ENCODE results near the gene DNAH8. TPM values are rescaled to one million over a fixed set of nuclear protein-coding genes. Genes with fewer than 3 reads are reported as not detected.

Gene DNAH8
- polyA plus RNA-seq, 1 of the 3 experiments (the other 2 are of a cell fraction), result not detected

- Histone ChIP-seq H3K4me1 (ENCODE audit: control insufficient read depth in 1 of 2, insufficient read depth in 2 of 2, low read depth in 1 of 2, low read length in 1 of 2) (no peaks in the 10 kb centered on the region), H2AFZ (ENCODE audit: low read depth) (no peak overlapping the region), H3K27ac (ENCODE audit: low read depth in 2 of 2, low read length in 1 of 2) (no peak overlapping the region), H4K20me1 (ENCODE audit: insufficient read depth) (no peaks in the 10 kb centered on the region), H3K9ac (no peak overlapping the region), H3K36me3 (replicated peaks in 1 of 2; ENCODE audit: control insufficient read depth in 1 of 2, insufficient read depth in 2 of 2, low read length in 1 of 2) (no peaks in the 10 kb centered on the region), H3K9me3 (no peaks in the 10 kb centered on the region), H3K79me2 (ENCODE audit: insufficient read depth) (no peaks in the 10 kb centered on the region), H3K9me2 (no peaks in the 10 kb centered on the region), H3K4me2 (no peak overlapping the region), H3F3A (replicated peaks; ENCODE audit: insufficient read depth) (no peaks in the 10 kb centered on the region), H3K4me3 (ENCODE audit: low read depth in 2 of 2, low read length in 1 of 2) (no peak overlapping the region), H3K27me3 (ENCODE audit: insufficient read depth) (no peaks in the 10 kb centered on the region)
- TF ChIP-seq JUND (IDR thresholded peaks at IDR 0.05) (no peak), EZH2phosphoT487 (IDR thresholded peaks at IDR 0.05; ENCODE audit: borderline replicate concordance, low read depth) (no peak), POLR2AphosphoS5 (IDR thresholded peaks at IDR 0.05; ENCODE audit: low read depth, low read length) (no peak), YY1 (IDR thresholded peaks at IDR 0.05; ENCODE audit: low read depth) (no peak), TEAD4 (IDR thresholded peaks at IDR 0.05; ENCODE audit: borderline replicate concordance, insufficient read depth) (no peak), FOXJ3 (CRISPR knock-in tag; IDR thresholded peaks at IDR 0.05) (no peak), SMC3 (IDR thresholded peaks at IDR 0.05; ENCODE audit: low read depth, low read length) (no peak)
- ChIA-PET POLR2A (no interaction called here), CTCF (no interaction called here)
- WGBS (ENCODE audit: low lambda C conversion rate), result 87% methylated on average over 3 of the region's 3 CpGs
- no peak for DNase-seq
Measured at GRCh38 chr6:38736951-38737350, 21.8 kb downstream of the DNAH8 start.

- Histone ChIP-seq H3K4me1 (ENCODE audit: control insufficient read depth in 1 of 2, insufficient read depth in 2 of 2, low read depth in 1 of 2, low read length in 1 of 2) (no peaks in the 10 kb centered on the region), H3K9ac (no peak overlapping the region), H3K9me3 (no peaks in the 10 kb centered on the region), H3F3A (replicated peaks; ENCODE audit: insufficient read depth) (no peaks in the 10 kb centered on the region), H3K36me3 (replicated peaks in 1 of 2; ENCODE audit: control insufficient read depth in 1 of 2, insufficient read depth in 2 of 2, low read length in 1 of 2) (no peaks in the 10 kb centered on the region), H3K79me2 (ENCODE audit: insufficient read depth) (no peaks in the 10 kb centered on the region), H3K27me3 (ENCODE audit: insufficient read depth) (no peaks in the 10 kb centered on the region), H3K27ac (ENCODE audit: low read depth in 2 of 2, low read length in 1 of 2) (no peak overlapping the region), H4K20me1 (ENCODE audit: insufficient read depth) (no peaks in the 10 kb centered on the region), H2AFZ (ENCODE audit: low read depth) (no peak overlapping the region), H3K4me2 (no peak overlapping the region), H3K4me3 (ENCODE audit: low read depth in 2 of 2, low read length in 1 of 2) (no peak overlapping the region), H3K9me2 (no peaks in the 10 kb centered on the region)
- TF ChIP-seq, protein P1, sequence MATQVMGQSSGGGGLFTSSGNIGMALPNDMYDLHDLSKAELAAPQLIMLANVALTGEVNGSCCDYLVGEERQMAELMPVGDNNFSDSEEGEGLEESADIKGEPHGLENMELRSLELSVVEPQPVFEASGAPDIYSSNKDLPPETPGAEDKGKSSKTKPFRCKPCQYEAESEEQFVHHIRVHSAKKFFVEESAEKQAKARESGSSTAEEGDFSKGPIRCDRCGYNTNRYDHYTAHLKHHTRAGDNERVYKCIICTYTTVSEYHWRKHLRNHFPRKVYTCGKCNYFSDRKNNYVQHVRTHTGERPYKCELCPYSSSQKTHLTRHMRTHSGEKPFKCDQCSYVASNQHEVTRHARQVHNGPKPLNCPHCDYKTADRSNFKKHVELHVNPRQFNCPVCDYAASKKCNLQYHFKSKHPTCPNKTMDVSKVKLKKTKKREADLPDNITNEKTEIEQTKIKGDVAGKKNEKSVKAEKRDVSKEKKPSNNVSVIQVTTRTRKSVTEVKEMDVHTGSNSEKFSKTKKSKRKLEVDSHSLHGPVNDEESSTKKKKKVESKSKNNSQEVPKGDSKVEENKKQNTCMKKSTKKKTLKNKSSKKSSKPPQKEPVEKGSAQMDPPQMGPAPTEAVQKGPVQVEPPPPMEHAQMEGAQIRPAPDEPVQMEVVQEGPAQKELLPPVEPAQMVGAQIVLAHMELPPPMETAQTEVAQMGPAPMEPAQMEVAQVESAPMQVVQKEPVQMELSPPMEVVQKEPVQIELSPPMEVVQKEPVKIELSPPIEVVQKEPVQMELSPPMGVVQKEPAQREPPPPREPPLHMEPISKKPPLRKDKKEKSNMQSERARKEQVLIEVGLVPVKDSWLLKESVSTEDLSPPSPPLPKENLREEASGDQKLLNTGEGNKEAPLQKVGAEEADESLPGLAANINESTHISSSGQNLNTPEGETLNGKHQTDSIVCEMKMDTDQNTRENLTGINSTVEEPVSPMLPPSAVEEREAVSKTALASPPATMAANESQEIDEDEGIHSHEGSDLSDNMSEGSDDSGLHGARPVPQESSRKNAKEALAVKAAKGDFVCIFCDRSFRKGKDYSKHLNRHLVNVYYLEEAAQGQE (IDR thresholded peaks at IDR 0.05; ENCODE audit: low read depth, low read length), result no peak
- TF ChIP-seq FOXJ3 (CRISPR knock-in tag; IDR thresholded peaks at IDR 0.05), result no peak
- no peak for TF ChIP-seq CHD2 (IDR thresholded peaks at IDR 0.05; ENCODE audit: low read length, partially characterized antibody)
- TF ChIP-seq, protein P2, sequence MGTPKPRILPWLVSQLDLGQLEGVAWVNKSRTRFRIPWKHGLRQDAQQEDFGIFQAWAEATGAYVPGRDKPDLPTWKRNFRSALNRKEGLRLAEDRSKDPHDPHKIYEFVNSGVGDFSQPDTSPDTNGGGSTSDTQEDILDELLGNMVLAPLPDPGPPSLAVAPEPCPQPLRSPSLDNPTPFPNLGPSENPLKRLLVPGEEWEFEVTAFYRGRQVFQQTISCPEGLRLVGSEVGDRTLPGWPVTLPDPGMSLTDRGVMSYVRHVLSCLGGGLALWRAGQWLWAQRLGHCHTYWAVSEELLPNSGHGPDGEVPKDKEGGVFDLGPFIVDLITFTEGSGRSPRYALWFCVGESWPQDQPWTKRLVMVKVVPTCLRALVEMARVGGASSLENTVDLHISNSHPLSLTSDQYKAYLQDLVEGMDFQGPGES (IDR thresholded peaks at IDR 0.05; ENCODE audit: low read depth, low read length), result no peak
- TF ChIP-seq SMC3 (IDR thresholded peaks at IDR 0.05; ENCODE audit: low read depth, low read length), result no peak
- no peak for TF ChIP-seq SIN3A (IDR thresholded peaks at IDR 0.05; ENCODE audit: borderline replicate concordance, low read depth, low read length)
- no peak for TF ChIP-seq FOSL2 (IDR thresholded peaks at IDR 0.05; ENCODE audit: borderline replicate concordance, low read depth)
- no peak for TF ChIP-seq ELF1 (IDR thresholded peaks at IDR 0.05)
- no peak for TF ChIP-seq CTCF (IDR thresholded peaks at IDR 0.05)
- TF ChIP-seq EP300 (IDR thresholded peaks at IDR 0.05; ENCODE audit: borderline replicate concordance in 1 of 2, low read depth in 1 of 2, low read length in 1 of 2), result no peak
- TF ChIP-seq TCF12 (IDR thresholded peaks at IDR 0.05), result no peak
- POLR2A ChIA-PET, result no interaction called here
- DNase-seq, result no peak
- 46% methylated on average over 3 of the region's 3 CpGs for WGBS (ENCODE audit: low lambda C conversion rate)
- CTCF ChIA-PET, result interaction anchor here (1.0 to 1.1 kb wide), 2 partner anchors 13 to 58 kb away, joined by 3 read pairs; no protein-coding TSS in a partner anchor
Measured at GRCh38 chr6:38738261-38738660, 23.1 kb downstream of the DNAH8 start.
